Left lung (tissue), 10 donors: ENCODE measurements around the gene HPSE2. TPM values are rescaled to one million over a fixed set of nuclear protein-coding genes. Genes with fewer than 3 reads are reported as not detected.

Experiments used
- ATAC-seq: fragments of 200-7000 bp; cut with Tn5 transposase; one replicate; pipeline ENCODE4 v1.9.1; 2020; ENCODE audit warnings: moderate library complexity
- DNase-seq, 4 donors: peaks; one replicate each; pipeline ENCODE4 v3.0.0-alpha.2; 2013 to 2020
- H3K27ac ChIP-seq, 2 donors: fragments of 200-600 bp; sonication (generic) in 1 of 2; one replicate each; pipeline versions ENCODE4 v1.5.0 to v1.8.0; 2020 to 2021
- H3K27me3 ChIP-seq, 2 donors: fragments of 200-600 bp; sonication (generic) in 1 of 2; one replicate each; pipeline versions ENCODE4 v1.5.0 to v1.8.0; 2020 to 2021
- H3K36me3 ChIP-seq, 2 donors: fragments of 200-600 bp; sonication (generic) in 1 of 2; one replicate each; pipeline versions ENCODE4 v1.5.0 to v1.8.0; 2020 to 2021
- H3K4me1 ChIP-seq, 2 donors: fragments of 200-600 bp; one replicate each; pipeline ENCODE4 v1.8.0; 2021
- H3K4me3 ChIP-seq, 2 donors: fragments of 200-600 bp; sonication (generic) in 1 of 2; one replicate each; pipeline versions ENCODE4 v1.5.0 to v1.8.0; 2020 to 2021; ENCODE audit warnings: mild to moderate bottlenecking in 1 of 2
- H3K9me3 ChIP-seq, 2 donors: fragments of 200-600 bp; sonication (generic) in 1 of 2; one replicate each; pipeline versions ENCODE4 v1.5.0 to v1.8.0; 2020 to 2021
- intact Hi-C, 2 donors: fragments of 100-400 bp; cut with DNase I; formaldehyde crosslinking; loops; one replicate each; pipeline versions ENCODE4 v1.11.2 to v1.14.2; 2022
- polyA plus RNA-seq, 6 donors: library from polyadenylated mRNA; unstranded; fragments of 120-200 nt; gene quantifications; one replicate each; pipeline ENCODE4 v1.2.1, GENCODE V29; 2013; ENCODE audit not compliant: insufficient read length in 6 of 6
- total RNA-seq, 2 donors: library from RNA; stranded (reverse); fragmentation: NEBNext Ultra II Directional; extraction: Animal tissue kit (Norgen Biotek cat#: 25700); gene quantifications; one replicate each; pipeline ENCODE4 v1.2.1, GENCODE V29; 2021
- TF ChIP-seq, protein P1 (sequence below), 2 donors: fragments of 200-600 bp; sonication (generic) in 1 of 2; IDR thresholded peaks; one replicate each; pipeline versions ENCODE4 v1.5.0 to v1.8.0; 2021; ENCODE audit warnings: antibody characterized with exemption in 2 of 2
- donor health status: DM: no; HTN: yes; CAD: no.
- donor health status: DM: no; HTN: no; CAD: no.

HPSE2 gene
- total and polyA plus RNA-seq, 8 donors: 0.50 to 20.4 (median 12.1) TPM

GRCh38 chr10:98713586-98713985 lies 522.1 kb downstream of the HPSE2 start:
- DNase-seq (no peak), ATAC-seq (no peak)
- Histone ChIP-seq H3K4me1 (no peaks in the 10 kb centered on the region), H3K36me3 (no peaks in the 10 kb centered on the region), H3K27ac (no peak overlapping the region), H3K9me3 (no peaks in the 10 kb centered on the region), H3K4me3 (no peak overlapping the region), H3K27me3 (peaks cover 0 to 5% of the 10 kb centered on the region in 2 donors)
- TF ChIP-seq, protein P1, sequence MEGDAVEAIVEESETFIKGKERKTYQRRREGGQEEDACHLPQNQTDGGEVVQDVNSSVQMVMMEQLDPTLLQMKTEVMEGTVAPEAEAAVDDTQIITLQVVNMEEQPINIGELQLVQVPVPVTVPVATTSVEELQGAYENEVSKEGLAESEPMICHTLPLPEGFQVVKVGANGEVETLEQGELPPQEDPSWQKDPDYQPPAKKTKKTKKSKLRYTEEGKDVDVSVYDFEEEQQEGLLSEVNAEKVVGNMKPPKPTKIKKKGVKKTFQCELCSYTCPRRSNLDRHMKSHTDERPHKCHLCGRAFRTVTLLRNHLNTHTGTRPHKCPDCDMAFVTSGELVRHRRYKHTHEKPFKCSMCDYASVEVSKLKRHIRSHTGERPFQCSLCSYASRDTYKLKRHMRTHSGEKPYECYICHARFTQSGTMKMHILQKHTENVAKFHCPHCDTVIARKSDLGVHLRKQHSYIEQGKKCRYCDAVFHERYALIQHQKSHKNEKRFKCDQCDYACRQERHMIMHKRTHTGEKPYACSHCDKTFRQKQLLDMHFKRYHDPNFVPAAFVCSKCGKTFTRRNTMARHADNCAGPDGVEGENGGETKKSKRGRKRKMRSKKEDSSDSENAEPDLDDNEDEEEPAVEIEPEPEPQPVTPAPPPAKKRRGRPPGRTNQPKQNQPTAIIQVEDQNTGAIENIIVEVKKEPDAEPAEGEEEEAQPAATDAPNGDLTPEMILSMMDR (IDR thresholded peaks at IDR 0.05): no peak
- intact Hi-C loops: no loop called here

GRCh38 chr10:98696516-98696915 lies 539.1 kb downstream of the HPSE2 start:
- Histone ChIP-seq H3K4me1 (no peaks in the 10 kb centered on the region), H3K36me3 (no peaks in the 10 kb centered on the region), H3K4me3 (no peak overlapping the region), H3K27ac (no peak overlapping the region), H3K9me3 (no peaks in the 10 kb centered on the region), H3K27me3 (no peaks in the 10 kb centered on the region)
- TF ChIP-seq, protein P1 (IDR thresholded peaks at IDR 0.05): no peak
- no peak for DNase-seq
- no peak for ATAC-seq
- intact Hi-C loops: no loop called here

DNA sequence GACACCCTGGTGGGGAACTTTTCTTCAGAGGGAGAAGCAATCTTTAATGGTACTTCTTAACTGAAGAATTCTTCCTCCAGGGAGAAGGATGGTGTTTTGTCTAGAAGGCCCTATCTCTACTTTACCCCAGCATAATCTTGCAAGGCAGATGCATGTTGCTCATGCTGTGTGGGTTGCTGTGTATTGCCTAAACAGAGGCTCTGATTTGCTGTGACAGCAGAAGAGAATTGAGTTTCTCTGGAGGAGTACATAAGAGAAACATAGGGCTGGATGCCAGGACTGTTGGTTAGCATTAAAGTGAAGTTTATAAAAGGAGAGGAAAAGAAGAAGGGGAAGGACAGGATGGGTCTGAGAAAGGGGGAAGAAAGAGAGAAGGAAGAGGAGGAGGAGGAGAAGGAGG lies 540.8 kb downstream of the HPSE2 start:
- H3K36me3 ChIP-seq: no peaks in the 10 kb centered on the region
- DNase-seq (peak in 1 of 4 donors; percentile 48), ATAC-seq (no peak)
- peaks cover 0 to 2% of the 10 kb centered on the region in 2 donors for H3K9me3 ChIP-seq
- intact Hi-C loops: no loop called here
- no peak overlapping the region for H3K27ac ChIP-seq
- no peaks in the 10 kb centered on the region for H3K4me1 ChIP-seq
- H3K4me3 ChIP-seq: no peak overlapping the region
- TF ChIP-seq, protein P1 (IDR thresholded peaks at IDR 0.05): no peak
- H3K27me3 ChIP-seq: no peaks in the 10 kb centered on the region

GRCh38 chr10:98694014-98694413 lies 541.6 kb downstream of the HPSE2 start:
- TF ChIP-seq, protein P1 (IDR thresholded peaks at IDR 0.05): no peak
- no peak overlapping the region for H3K27ac ChIP-seq
- ATAC-seq (no peak), DNase-seq (no peak)
- no peaks in the 10 kb centered on the region for H3K4me1 ChIP-seq
- peaks cover 0 to 3% of the 10 kb centered on the region in 2 donors for H3K9me3 ChIP-seq
- H3K36me3 ChIP-seq: no peaks in the 10 kb centered on the region
- intact Hi-C loops: no loop called here
- no peaks in the 10 kb centered on the region for H3K27me3 ChIP-seq
- H3K4me3 ChIP-seq: no peak overlapping the region

- no peaks in the 10 kb centered on the region for H3K27me3 ChIP-seq
- H3K4me1 ChIP-seq: no peaks in the 10 kb centered on the region
- intact Hi-C loops: no loop called here
- H3K9me3 ChIP-seq: peaks cover 0 to 19% of the 10 kb centered on the region in 2 donors
- DNase-seq (no peak), ATAC-seq (no peak)
- H3K4me3 ChIP-seq: no peak overlapping the region
- TF ChIP-seq, protein P1 (IDR thresholded peaks at IDR 0.05): no peak
- no peak overlapping the region for H3K27ac ChIP-seq
- H3K36me3 ChIP-seq: no peaks in the 10 kb centered on the region
Observed at GRCh38 chr10:98687685-98688084, 548.0 kb downstream of the HPSE2 start.
